Gastroesophageal sphincter (tissue), 3 donors: ENCODE results near the gene DUSP8.

Experiments used
- CTCF ChIP-seq, 4 experiments: fragments of 200-600 bp in 2 of 4; fragments of 450-650 bp in 2 of 4; sonication (generic) in 1 of 4; IDR thresholded peaks; one replicate each; pipeline ENCODE4 v1.5.1; 2017 to 2019; ENCODE audit warnings: antibody characterized with exemption in 4 of 4, mild to moderate bottlenecking in 2 of 4, moderate library complexity in 2 of 4
- EP300 ChIP-seq: sonication (generic); formaldehyde crosslinking; IDR thresholded peaks from one replicate; pipeline ENCODE4 v1.6.1; 2017; ENCODE audit warnings: antibody characterized with exemption, mild to moderate bottlenecking

GRCh38 chr11:1544536-1544935, 27.5 kb downstream of the DUSP8 start:
- no peak for TF ChIP-seq CTCF (IDR thresholded peaks at IDR 0.05)
- TF ChIP-seq EP300, result no peak
